ENCODE measurements around the gene DCTN3. TPM values are rescaled to one million over a fixed set of nuclear protein-coding genes. Genes with fewer than 3 reads are reported as not detected.
A peak's percentile ranks its signal among the peaks of the same experiment; 100 is the strongest.

DCTN3 gene
- total RNA-seq, 1 experiment from 2014 or later = 27.5 TPM

GRCh38 chr9:34589636-34590380 is 30.5 kb downstream of the DCTN3 start, which contains the start of gene CNTFR (continued):
- TF ChIP-seq PRDM15 (CRISPR knock-in tag; IDR thresholded peaks at IDR 0.05) (peak; percentile 31; the same call in 1 of the 2 replicates), TEAD1 (CRISPR knock-in tag; IDR thresholded peaks at IDR 0.05) (no peak), ZNF232 (CRISPR knock-in tag; IDR thresholded peaks at IDR 0.05) (no peak), FOXP1 (CRISPR knock-in tag; IDR thresholded peaks at IDR 0.05; ENCODE audit: borderline replicate concordance) (no peak), KAT7 (CRISPR knock-in tag; IDR thresholded peaks at IDR 0.05; ENCODE audit: borderline replicate concordance) (peak; percentile 37; the same call in 1 of the 2 replicates), MAX (CRISPR knock-in tag; IDR thresholded peaks at IDR 0.05) (no peak), CTCF (IDR thresholded peaks at IDR 0.05) (no peak), ETV6 (CRISPR knock-in tag; IDR thresholded peaks at IDR 0.05) (0 out of 2 replicates have a peak, but pooled peaks have one; percentile 38), SMAD4 (CRISPR knock-in tag; IDR thresholded peaks at IDR 0.05) (no peak)
- TF ChIP-seq, protein P1, sequence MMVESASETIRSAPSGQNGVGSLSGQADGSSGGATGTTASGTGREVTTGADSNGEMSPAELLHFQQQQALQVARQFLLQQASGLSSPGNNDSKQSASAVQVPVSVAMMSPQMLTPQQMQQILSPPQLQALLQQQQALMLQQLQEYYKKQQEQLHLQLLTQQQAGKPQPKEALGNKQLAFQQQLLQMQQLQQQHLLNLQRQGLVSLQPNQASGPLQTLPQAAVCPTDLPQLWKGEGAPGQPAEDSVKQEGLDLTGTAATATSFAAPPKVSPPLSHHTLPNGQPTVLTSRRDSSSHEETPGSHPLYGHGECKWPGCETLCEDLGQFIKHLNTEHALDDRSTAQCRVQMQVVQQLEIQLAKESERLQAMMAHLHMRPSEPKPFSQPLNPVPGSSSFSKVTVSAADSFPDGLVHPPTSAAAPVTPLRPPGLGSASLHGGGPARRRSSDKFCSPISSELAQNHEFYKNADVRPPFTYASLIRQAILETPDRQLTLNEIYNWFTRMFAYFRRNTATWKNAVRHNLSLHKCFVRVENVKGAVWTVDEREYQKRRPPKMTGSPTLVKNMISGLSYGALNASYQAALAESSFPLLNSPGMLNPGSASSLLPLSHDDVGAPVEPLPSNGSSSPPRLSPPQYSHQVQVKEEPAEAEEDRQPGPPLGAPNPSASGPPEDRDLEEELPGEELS (CRISPR knock-in tag; IDR thresholded peaks at IDR 0.05) = peak; percentile 82; the same call in 1 of the 2 replicates
- TF ChIP-seq, protein P2, sequence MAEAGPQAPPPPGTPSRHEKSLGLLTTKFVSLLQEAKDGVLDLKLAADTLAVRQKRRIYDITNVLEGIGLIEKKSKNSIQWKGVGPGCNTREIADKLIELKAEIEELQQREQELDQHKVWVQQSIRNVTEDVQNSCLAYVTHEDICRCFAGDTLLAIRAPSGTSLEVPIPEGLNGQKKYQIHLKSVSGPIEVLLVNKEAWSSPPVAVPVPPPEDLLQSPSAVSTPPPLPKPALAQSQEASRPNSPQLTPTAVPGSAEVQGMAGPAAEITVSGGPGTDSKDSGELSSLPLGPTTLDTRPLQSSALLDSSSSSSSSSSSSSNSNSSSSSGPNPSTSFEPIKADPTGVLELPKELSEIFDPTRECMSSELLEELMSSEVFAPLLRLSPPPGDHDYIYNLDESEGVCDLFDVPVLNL (CRISPR knock-in tag; IDR thresholded peaks at IDR 0.05; ENCODE audit: borderline replicate concordance, low read depth) = no peak

GRCh38 chr9:34588671-34589635 is 31.3 kb downstream of the DCTN3 start:
- POLR2A ChIA-PET = no interaction called here
- H3K4me1 Mint-ChIP-seq = peaks cover 46% of the 10 kb centered on the region
- CTCF ChIA-PET = interaction anchor here (0.7 to 4.5 kb wide), 7 partner anchors 10 to 49 kb away, joined by 3 to 22 read pairs (median 10); no protein-coding TSS in a partner anchor
- no peak for DNase-seq (ENCODE audit: low spot score)
- H3K4me3 Mint-ChIP-seq = peak overlapping the region; percentile 78
- no peaks in the 10 kb centered on the region for H3K36me3 Mint-ChIP-seq
- peaks cover 96% of the 10 kb centered on the region for H3K27me3 Mint-ChIP-seq (ENCODE audit: low read depth)
- no peak overlapping the region for H3K27ac Mint-ChIP-seq
- no peak for ATAC-seq
- H3K9me3 Mint-ChIP-seq = no peaks in the 10 kb centered on the region
- TF ChIP-seq ZNF138 (CRISPR knock-in tag; conservative IDR thresholded peaks at IDR 0.05) = no peak
- TF ChIP-seq, protein P3, sequence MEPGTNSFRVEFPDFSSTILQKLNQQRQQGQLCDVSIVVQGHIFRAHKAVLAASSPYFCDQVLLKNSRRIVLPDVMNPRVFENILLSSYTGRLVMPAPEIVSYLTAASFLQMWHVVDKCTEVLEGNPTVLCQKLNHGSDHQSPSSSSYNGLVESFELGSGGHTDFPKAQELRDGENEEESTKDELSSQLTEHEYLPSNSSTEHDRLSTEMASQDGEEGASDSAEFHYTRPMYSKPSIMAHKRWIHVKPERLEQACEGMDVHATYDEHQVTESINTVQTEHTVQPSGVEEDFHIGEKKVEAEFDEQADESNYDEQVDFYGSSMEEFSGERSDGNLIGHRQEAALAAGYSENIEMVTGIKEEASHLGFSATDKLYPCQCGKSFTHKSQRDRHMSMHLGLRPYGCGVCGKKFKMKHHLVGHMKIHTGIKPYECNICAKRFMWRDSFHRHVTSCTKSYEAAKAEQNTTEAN (CRISPR knock-in tag; IDR thresholded peaks at IDR 0.05) = no peak
- no peak for TF ChIP-seq ZNF416 (CRISPR knock-in tag; IDR thresholded peaks at IDR 0.05)
- TF ChIP-seq ZNF423 (CRISPR knock-in tag; IDR thresholded peaks at IDR 0.05) = peak; percentile 22; the same call in 1 of the 2 replicates
- no peak for TF ChIP-seq HMGXB4 (CRISPR knock-in tag; IDR thresholded peaks at IDR 0.05)
- TF ChIP-seq, protein P4, sequence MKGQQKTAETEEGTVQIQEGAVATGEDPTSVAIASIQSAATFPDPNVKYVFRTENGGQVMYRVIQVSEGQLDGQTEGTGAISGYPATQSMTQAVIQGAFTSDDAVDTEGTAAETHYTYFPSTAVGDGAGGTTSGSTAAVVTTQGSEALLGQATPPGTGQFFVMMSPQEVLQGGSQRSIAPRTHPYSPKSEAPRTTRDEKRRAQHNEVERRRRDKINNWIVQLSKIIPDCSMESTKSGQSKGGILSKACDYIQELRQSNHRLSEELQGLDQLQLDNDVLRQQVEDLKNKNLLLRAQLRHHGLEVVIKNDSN (CRISPR knock-in tag; IDR thresholded peaks at IDR 0.05) = no peak
